Gastrocnemius medialis (tissue), 4 donors: ENCODE results near the gene GRHL3.

Experiments used
- POLR2A ChIP-seq, 2 donors: fragments of 450-650 bp; IDR thresholded peaks; one replicate each; pipeline ENCODE4 v1.6.1; 2017; ENCODE audit warnings: antibody characterized with exemption in 2 of 2, mild to moderate bottlenecking in 2 of 2, moderate library complexity in 2 of 2
- TF ChIP-seq, protein P1 (sequence below), 5 experiments: fragments of 450-650 bp in 3 of 5; fragments of 200-600 bp in 2 of 5; sonication (generic) in 2 of 5; IDR thresholded peaks in 4 of 5; conservative IDR thresholded peaks in 1 of 5; 1 replicate in 4 of 5; 2 replicates in 1 of 5; pipeline ENCODE4 v1.5.1; 2016 to 2019; ENCODE audit warnings: antibody characterized with exemption in 5 of 5, mild to moderate bottlenecking in 3 of 5, moderate library complexity in 3 of 5

- TF ChIP-seq, protein P1, sequence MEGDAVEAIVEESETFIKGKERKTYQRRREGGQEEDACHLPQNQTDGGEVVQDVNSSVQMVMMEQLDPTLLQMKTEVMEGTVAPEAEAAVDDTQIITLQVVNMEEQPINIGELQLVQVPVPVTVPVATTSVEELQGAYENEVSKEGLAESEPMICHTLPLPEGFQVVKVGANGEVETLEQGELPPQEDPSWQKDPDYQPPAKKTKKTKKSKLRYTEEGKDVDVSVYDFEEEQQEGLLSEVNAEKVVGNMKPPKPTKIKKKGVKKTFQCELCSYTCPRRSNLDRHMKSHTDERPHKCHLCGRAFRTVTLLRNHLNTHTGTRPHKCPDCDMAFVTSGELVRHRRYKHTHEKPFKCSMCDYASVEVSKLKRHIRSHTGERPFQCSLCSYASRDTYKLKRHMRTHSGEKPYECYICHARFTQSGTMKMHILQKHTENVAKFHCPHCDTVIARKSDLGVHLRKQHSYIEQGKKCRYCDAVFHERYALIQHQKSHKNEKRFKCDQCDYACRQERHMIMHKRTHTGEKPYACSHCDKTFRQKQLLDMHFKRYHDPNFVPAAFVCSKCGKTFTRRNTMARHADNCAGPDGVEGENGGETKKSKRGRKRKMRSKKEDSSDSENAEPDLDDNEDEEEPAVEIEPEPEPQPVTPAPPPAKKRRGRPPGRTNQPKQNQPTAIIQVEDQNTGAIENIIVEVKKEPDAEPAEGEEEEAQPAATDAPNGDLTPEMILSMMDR (IDR thresholded peaks at IDR 0.05 in 4 of 5, conservative IDR thresholded peaks at IDR 0.05 in 1 of 5), result no peak
- TF ChIP-seq POLR2A (IDR thresholded peaks at IDR 0.05), result no peak
These were observed 26.2 kb downstream of the GRHL3 start for GRCh38 chr1:24345334-24345733.
